Mesenteric fat pad (tissue), 1 donor: ENCODE data around the gene HS3ST6. TPM values are rescaled to one million over a fixed set of nuclear protein-coding genes. Genes with fewer than 3 reads are reported as not detected.
"Not testable (repeated sequence)": the region's sequence is repeated elsewhere in the genome, so short reads cannot be mapped to it uniquely, and the experiment has no call there.

Experiments
- DNase-seq: peaks from one replicate; pipeline ENCODE4 v3.0.0-alpha.2; 2020; ENCODE audit warnings: low spot score
- long read RNA-seq: library from polyadenylated mRNA; unstranded; transcript quantifications from one replicate; pipeline ENCODE4 v2.0.0, GENCODE V29; 2020
- total RNA-seq: library from RNA; stranded (reverse); fragmentation: NEBNext Ultra II Directional; extraction: Animal tissue kit (Norgen Biotek cat#: 25700); gene quantifications from one replicate; pipeline ENCODE4 v1.2.1, GENCODE V29; 2021
- donor health status: DM: yes; HTN: yes; CAD: no.

Gene HS3ST6
- total RNA-seq, result not detected
- long read RNA-seq, result 0 reads

- DNase-seq, result no peak
These were observed at the start of gene HS3ST6 for GRCh38 chr16:1918351-1919326. Gene HS3ST6 (minus strand): TSS chr16:1918415. CDS start chr16:1918323, 92 bp downstream.

GRCh38 chr16:1966460-1966859 lies 48.2 kb upstream of the HS3ST6 start, which contains the start of gene RNF151:
Gene RNF151 (plus strand): TSS chr16:1966856. CDS start chr16:1966882, 26 bp downstream.
- DNase-seq, result no peak

- DNase-seq, result no peak
These were observed 47.3 kb upstream of the HS3ST6 start for GRCh38 chr16:1965396-1966001.

GRCh38 chr16:1964506-1965395 lies 46.5 kb upstream of the HS3ST6 start, which contains the start of gene RPS2:
Gene RPS2 (minus strand): TSS chr16:1964826. CDS start chr16:1964625, 201 bp downstream.
- peak; percentile 100 for DNase-seq

GRCh38 chr16:1963806-1964505 lies 45.7 kb upstream of the HS3ST6 start:
- no peak for DNase-seq

GRCh38 chr16:1962161-1963153 lies 44.2 kb upstream of the HS3ST6 start:
- not testable (repeated sequence) for DNase-seq

GRCh38 chr16:1961651-1962067 lies 43.4 kb upstream of the HS3ST6 start:
- DNase-seq, result no peak

GRCh38 chr16:1960665-1961630 lies 42.7 kb upstream of the HS3ST6 start:
- DNase-seq, result no peak

GRCh38 chr16:1959269-1960039 lies 41.2 kb upstream of the HS3ST6 start, which contains the start of gene NDUFB10:
Gene NDUFB10 (plus strand): TSS chr16:1959538. CDS start chr16:1959625, 87 bp downstream.
- DNase-seq, result peak; percentile 99

- DNase-seq, result no peak
These were observed 40.6 kb upstream of the HS3ST6 start for GRCh38 chr16:1958715-1959268.

- DNase-seq, result not testable (repeated sequence)
These were observed 39.9 kb upstream of the HS3ST6 start for GRCh38 chr16:1958143-1958491.

GRCh38 chr16:1957434-1958142 lies 39.4 kb upstream of the HS3ST6 start:
- DNase-seq, result not testable (repeated sequence)

GRCh38 chr16:1953734-1954133 lies 35.5 kb upstream of the HS3ST6 start:
- no peak for DNase-seq

- DNase-seq, result no peak
These were observed 32.3 kb upstream of the HS3ST6 start for GRCh38 chr16:1950559-1950958.

- no peak for DNase-seq
These were observed 31.8 kb upstream of the HS3ST6 start for GRCh38 chr16:1950047-1950446.

GRCh38 chr16:1949507-1949906 lies 31.3 kb upstream of the HS3ST6 start:
- DNase-seq, result no peak
